ENCODE measurements around the gene NLK.

DNA sequence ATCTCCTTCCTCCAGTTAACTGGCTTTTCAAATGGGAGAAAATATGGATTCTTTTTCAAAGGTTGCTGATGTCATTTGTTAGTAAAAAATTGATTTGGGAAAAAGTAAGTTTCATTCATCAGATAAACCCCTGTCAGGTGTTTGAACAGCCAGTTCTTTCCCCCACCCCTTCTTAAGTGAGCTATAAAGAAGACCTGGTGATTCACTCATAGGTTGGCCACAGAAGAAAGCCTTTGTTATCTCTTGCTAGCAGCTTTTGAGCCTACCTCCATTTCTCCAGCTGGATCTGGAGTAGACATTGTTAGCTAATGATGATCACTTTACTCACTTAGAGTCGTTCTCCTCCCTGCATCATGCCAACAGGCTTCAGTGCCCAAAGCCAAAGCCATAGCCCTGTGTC is 63.0 kb downstream of the NLK start:
- TF ChIP-seq, protein P1, sequence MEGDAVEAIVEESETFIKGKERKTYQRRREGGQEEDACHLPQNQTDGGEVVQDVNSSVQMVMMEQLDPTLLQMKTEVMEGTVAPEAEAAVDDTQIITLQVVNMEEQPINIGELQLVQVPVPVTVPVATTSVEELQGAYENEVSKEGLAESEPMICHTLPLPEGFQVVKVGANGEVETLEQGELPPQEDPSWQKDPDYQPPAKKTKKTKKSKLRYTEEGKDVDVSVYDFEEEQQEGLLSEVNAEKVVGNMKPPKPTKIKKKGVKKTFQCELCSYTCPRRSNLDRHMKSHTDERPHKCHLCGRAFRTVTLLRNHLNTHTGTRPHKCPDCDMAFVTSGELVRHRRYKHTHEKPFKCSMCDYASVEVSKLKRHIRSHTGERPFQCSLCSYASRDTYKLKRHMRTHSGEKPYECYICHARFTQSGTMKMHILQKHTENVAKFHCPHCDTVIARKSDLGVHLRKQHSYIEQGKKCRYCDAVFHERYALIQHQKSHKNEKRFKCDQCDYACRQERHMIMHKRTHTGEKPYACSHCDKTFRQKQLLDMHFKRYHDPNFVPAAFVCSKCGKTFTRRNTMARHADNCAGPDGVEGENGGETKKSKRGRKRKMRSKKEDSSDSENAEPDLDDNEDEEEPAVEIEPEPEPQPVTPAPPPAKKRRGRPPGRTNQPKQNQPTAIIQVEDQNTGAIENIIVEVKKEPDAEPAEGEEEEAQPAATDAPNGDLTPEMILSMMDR (IDR thresholded peaks at IDR 0.05; ENCODE audit: insufficient read depth, low read length, poor library complexity, severe bottlenecking), result no peak
- TF ChIP-seq EZH2phosphoT487 (conservative IDR thresholded peaks at IDR 0.05; ENCODE audit: low read length), result no peak

All from SU-DHL-6 (cell line).